Measurements from ENCODE around the gene RAB7A.
"Not testable (repeated sequence)": the region's sequence is repeated elsewhere in the genome, so short reads cannot be mapped to it uniquely, and the experiment has no call there.

RAB7A gene

DNA sequence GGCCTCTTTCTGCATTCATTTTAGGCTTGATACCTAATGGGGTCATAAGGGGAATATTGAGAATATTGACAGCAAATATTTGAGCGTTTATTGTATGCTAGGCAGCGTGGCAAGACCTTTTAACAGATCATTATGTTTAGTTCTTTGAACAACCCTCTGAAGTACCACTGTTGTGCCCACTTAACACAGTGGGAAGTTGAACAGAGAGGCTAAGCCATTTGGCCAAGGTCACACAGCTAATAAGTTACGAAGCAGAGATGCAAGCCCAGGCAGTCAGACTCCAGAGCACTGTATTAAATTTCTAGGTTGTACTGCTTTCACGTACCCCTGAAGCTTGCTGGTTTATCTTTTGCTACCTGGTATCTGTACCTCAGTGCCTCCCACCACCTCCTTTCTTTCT, 1.1 kb downstream of the RAB7A start:
- TF ChIP-seq, protein P1, sequence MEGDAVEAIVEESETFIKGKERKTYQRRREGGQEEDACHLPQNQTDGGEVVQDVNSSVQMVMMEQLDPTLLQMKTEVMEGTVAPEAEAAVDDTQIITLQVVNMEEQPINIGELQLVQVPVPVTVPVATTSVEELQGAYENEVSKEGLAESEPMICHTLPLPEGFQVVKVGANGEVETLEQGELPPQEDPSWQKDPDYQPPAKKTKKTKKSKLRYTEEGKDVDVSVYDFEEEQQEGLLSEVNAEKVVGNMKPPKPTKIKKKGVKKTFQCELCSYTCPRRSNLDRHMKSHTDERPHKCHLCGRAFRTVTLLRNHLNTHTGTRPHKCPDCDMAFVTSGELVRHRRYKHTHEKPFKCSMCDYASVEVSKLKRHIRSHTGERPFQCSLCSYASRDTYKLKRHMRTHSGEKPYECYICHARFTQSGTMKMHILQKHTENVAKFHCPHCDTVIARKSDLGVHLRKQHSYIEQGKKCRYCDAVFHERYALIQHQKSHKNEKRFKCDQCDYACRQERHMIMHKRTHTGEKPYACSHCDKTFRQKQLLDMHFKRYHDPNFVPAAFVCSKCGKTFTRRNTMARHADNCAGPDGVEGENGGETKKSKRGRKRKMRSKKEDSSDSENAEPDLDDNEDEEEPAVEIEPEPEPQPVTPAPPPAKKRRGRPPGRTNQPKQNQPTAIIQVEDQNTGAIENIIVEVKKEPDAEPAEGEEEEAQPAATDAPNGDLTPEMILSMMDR (IDR thresholded peaks at IDR 0.05; ENCODE audit: insufficient read depth, low read depth, low read length, missing control alignments), result no peak
- DNase-seq (ENCODE audit: low read depth), result no peak
- H3K4me3 ChIP-seq (ENCODE audit: low read depth, low read length), result peak overlapping the region; percentile 92

DNA sequence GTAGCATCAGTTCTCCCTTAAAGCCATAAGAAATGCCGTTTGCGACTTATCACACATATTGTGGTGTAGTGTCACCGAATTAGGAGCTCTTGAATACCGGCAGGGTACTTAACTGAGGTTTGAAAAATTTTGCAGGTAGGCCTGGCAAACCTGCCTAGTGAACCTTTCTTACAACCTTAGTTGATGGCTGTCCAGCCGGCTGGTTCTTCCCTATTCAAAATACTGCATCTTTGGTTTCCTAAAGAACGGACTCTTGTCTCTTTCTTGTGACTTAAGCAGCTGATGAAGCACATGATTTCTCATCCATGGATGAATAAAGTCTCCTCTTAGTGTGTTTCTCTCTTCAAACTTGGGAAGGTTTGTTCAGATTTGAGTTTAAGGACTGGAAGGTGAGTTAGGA, 1.5 kb downstream of the RAB7A start:
- H3K4me3 ChIP-seq (ENCODE audit: low read depth, low read length), result peak overlapping the region; percentile 92
- TF ChIP-seq, protein P1 (IDR thresholded peaks at IDR 0.05; ENCODE audit: insufficient read depth, low read depth, low read length, missing control alignments), result no peak
- DNase-seq (ENCODE audit: low read depth), result no peak

DNA sequence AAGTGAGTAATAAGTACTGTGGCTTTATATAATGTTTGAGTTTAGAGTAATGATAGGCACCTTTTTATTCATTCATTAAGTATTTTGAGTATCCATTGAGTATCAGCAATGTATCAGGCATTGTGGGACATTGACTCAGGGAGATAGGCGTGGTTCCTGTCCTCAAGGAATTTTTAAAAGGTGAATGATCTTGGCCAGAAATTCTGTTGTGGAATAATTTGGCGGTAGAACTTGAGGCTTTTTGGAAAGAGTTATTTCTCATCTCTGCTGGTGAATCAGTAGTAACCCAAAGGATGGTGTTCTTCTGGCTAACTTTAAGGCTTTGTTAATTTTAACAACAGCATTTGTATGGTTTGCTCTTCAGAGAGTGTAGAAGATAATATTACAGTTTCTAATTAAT, 2.0 kb downstream of the RAB7A start:
- TF ChIP-seq, protein P1 (IDR thresholded peaks at IDR 0.05; ENCODE audit: insufficient read depth, low read depth, low read length, missing control alignments), result no peak
- peak overlapping the region; percentile 92 for H3K4me3 ChIP-seq (ENCODE audit: low read depth, low read length)
- no peak for DNase-seq (ENCODE audit: low read depth)

DNA sequence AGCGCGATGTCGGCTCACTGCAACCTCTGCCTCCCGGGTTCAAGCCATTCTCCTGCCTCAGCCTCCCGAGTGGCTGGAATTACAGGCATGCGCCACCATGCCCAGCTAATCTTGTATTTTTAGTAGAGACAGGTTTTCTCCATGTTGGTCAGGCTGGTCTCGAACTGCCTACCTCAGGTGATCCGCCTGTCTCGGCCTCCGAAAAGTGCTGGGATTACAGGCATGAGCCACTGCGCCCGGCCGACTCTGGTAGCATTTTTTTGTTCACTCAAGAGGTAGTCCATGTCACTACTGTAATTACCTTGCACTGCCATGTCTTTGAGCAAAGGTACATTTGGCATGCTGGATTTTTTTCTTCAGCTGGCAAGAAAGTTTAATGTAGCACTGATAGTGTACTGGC, 2.5 kb downstream of the RAB7A start:
- not testable (repeated sequence) for DNase-seq (ENCODE audit: low read depth); H3K4me3 ChIP-seq (ENCODE audit: low read depth, low read length)

DNA sequence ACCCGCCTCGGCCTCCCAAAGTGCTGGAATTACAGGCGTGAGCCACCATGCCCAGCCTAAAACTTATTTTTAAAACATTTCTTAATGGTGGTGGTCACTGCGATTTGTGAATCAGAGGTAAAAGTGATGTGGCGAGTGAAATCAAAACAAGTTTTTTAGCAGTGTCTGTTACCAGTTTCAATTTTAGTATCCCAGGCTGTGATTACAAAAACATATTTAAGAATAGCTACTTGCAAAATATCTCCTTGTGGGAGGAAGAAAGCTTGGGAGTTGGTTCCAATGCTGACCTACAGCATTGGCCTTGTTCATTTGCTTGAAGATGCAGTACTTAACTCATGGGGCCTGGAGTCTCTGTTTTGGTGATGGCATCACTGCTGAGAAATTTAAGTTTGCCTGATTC, 4.5 kb downstream of the RAB7A start:
- DNase-seq (ENCODE audit: low read depth), result peak; percentile 35
- H3K4me3 ChIP-seq (ENCODE audit: low read depth, low read length), result no peak overlapping the region
- TF ChIP-seq, protein P1 (IDR thresholded peaks at IDR 0.05; ENCODE audit: insufficient read depth, low read depth, low read length, missing control alignments), result no peak

DNA sequence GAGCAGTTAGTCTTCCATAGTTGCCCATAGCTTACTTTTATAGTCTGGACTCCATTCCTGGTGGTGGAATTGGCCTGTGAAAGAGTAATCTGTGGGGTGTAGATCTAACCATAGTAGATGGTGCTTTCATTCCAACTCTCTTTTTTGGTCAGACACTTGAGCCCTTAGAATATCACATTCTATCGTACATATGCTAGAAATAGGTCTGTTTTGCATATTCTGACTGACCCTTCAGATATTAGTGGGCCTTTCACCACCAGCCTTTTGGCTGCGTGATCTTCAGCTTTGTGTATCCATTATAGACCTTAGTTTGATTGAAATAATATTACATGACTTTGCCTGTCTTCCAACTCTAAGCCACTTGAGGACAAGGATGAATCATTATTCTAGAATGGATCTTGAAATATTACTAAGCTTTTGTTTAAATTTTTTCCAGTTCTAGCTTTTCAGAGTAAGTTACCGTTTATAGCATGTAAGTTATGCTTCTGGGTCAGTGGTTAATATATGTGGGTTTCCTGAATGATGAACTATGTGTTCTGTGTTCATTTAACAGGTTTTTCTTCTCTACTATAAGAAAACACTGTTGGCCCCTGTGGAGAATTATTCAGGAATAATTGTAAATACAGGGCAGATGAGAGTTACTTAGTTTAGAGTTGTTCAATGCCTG, 8.7 kb downstream of the RAB7A start:
- DNase-seq (ENCODE audit: low read depth), result peak; percentile 61
- peak overlapping the region; percentile 1; the same call in 1 of the 2 replicates for H3K4me3 ChIP-seq (ENCODE audit: low read depth, low read length)

DNA sequence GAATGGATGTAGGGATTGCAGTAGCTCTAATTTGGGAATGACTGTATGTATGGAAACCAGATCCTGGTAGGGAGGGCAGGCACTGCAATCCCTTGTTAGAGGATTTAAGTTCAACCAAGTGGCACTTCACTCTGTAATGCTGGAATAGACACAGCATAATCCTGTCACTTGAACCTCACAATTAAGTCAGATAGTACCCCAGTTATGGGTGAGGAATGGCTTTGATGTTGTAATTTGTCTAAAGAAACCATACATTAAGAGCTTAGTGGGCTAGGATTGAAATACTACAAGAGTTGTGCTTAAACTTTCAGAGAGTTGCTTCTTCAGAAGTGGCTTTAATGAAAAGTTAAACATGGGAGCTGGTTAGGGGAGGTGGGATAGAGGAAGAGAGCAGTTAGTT, 9.3 kb downstream of the RAB7A start:
- TF ChIP-seq, protein P1 (IDR thresholded peaks at IDR 0.05; ENCODE audit: insufficient read depth, low read depth, low read length, missing control alignments), result no peak
- DNase-seq (ENCODE audit: low read depth), result no peak
- H3K4me3 ChIP-seq (ENCODE audit: low read depth, low read length), result no peak overlapping the region

More for the DNA sequence above, 8.7 kb downstream of the RAB7A start:
- TF ChIP-seq, protein P1 (IDR thresholded peaks at IDR 0.05; ENCODE audit: insufficient read depth, low read depth, low read length, missing control alignments), result no peak
